ENCODE data around the gene GAPVD1. TPM values are rescaled to one million over a fixed set of nuclear protein-coding genes. Genes with fewer than 3 reads are reported as not detected.

GAPVD1 gene
- total RNA-seq, 2 experiments from 2014 or later = 47.7 to 49.6 TPM

- Mint-ChIP-seq H3K36me3 (ENCODE audit: low read depth) (no peaks in the 10 kb centered on the region), H3K4me1 (peaks cover 14% of the 10 kb centered on the region), H3K27ac (no peak overlapping the region), H3K4me3 (peak overlapping the region; percentile 41), H3K9me3 (no peaks in the 10 kb centered on the region), H3K27me3 (peaks cover 15% of the 10 kb centered on the region)
- CTCF ChIA-PET = interaction anchor here (0.5 to 2.0 kb wide), 45 partner anchors 9 to 1083 kb away, joined by 3 to 11 read pairs (median 4); partner anchors contain the start of gene MAPKAP1
- POLR2A ChIA-PET = interaction anchor here (1.1 kb wide), 1 partner anchor 1083 kb away, joined by 3 read pairs; no protein-coding TSS in a partner anchor
- DNase-seq = peak; percentile 76
These were observed 146.6 kb downstream of the GAPVD1 start for GRCh38 chr9:125407974-125408900.

- ChIA-PET CTCF (no interaction called here), POLR2A (no interaction called here)
- peaks cover 14% of the 10 kb centered on the region for H3K4me1 Mint-ChIP-seq
- no peak overlapping the region for H3K27ac Mint-ChIP-seq
- no peak for DNase-seq
- no peaks in the 10 kb centered on the region for H3K9me3 Mint-ChIP-seq
- peak overlapping the region; percentile 41 for H3K4me3 Mint-ChIP-seq
- H3K27me3 Mint-ChIP-seq = peaks cover 15% of the 10 kb centered on the region
- H3K36me3 Mint-ChIP-seq (ENCODE audit: low read depth) = no peaks in the 10 kb centered on the region
These were observed 147.6 kb downstream of the GAPVD1 start for GRCh38 chr9:125409217-125409636.

- H3K4me3 Mint-ChIP-seq = peak overlapping the region; percentile 18
- ChIA-PET CTCF (no interaction called here), POLR2A (no interaction called here)
- no peaks in the 10 kb centered on the region for H3K9me3 Mint-ChIP-seq
- H3K4me1 Mint-ChIP-seq = peaks cover 14% of the 10 kb centered on the region
- DNase-seq = peak; percentile 34
- peaks cover 15% of the 10 kb centered on the region for H3K27me3 Mint-ChIP-seq
- no peaks in the 10 kb centered on the region for H3K36me3 Mint-ChIP-seq (ENCODE audit: low read depth)
- H3K27ac Mint-ChIP-seq = no peak overlapping the region
These were observed 148.3 kb downstream of the GAPVD1 start for GRCh38 chr9:125409637-125410521.

GRCh38 chr9:125410522-125410894, 148.9 kb downstream of the GAPVD1 start:
- Mint-ChIP-seq H3K36me3 (ENCODE audit: low read depth) (no peaks in the 10 kb centered on the region), H3K9me3 (no peaks in the 10 kb centered on the region), H3K27ac (no peak overlapping the region), H3K4me1 (peaks cover 14% of the 10 kb centered on the region), H3K27me3 (peaks cover 15% of the 10 kb centered on the region), H3K4me3 (no peak overlapping the region)
- no peak for DNase-seq
- ChIA-PET CTCF (no interaction called here), POLR2A (no interaction called here)

- Mint-ChIP-seq H3K4me1 (peaks cover 14% of the 10 kb centered on the region), H3K4me3 (no peak overlapping the region), H3K36me3 (ENCODE audit: low read depth) (no peaks in the 10 kb centered on the region), H3K9me3 (no peaks in the 10 kb centered on the region), H3K27ac (no peak overlapping the region), H3K27me3 (peaks cover 15% of the 10 kb centered on the region)
- no peak for DNase-seq
- ChIA-PET POLR2A (no interaction called here), CTCF (interaction anchor here (0.5 to 0.6 kb wide), 2 partner anchors 161 to 476 kb away, joined by 4 read pairs; no protein-coding TSS in a partner anchor)
These were observed 149.6 kb downstream of the GAPVD1 start for GRCh38 chr9:125411171-125411756.

GRCh38 chr9:125412166-125412565, 150.5 kb downstream of the GAPVD1 start:
- H3K36me3 Mint-ChIP-seq (ENCODE audit: low read depth) = no peaks in the 10 kb centered on the region
- H3K27me3 Mint-ChIP-seq = peaks cover 15% of the 10 kb centered on the region
- no peak for DNase-seq
- ChIA-PET POLR2A (no interaction called here), CTCF (interaction anchor here (0.5 kb wide), 1 partner anchor 477 kb away, joined by 4 read pairs; no protein-coding TSS in a partner anchor)
- H3K9me3 Mint-ChIP-seq = no peaks in the 10 kb centered on the region
- no peak overlapping the region for H3K27ac Mint-ChIP-seq
- H3K4me1 Mint-ChIP-seq = peaks cover 14% of the 10 kb centered on the region
- H3K4me3 Mint-ChIP-seq = no peak overlapping the region

GRCh38 chr9:125413579-125413978, 152.0 kb downstream of the GAPVD1 start:
- CTCF ChIA-PET = interaction anchor here (0.7 kb wide), 1 partner anchor 14 kb away, joined by 3 read pairs; no protein-coding TSS in a partner anchor
- POLR2A ChIA-PET = interaction anchor here (0.5 kb wide), 1 partner anchor 412 kb away, joined by 3 read pairs; no protein-coding TSS in a partner anchor

GRCh38 chr9:125415583-125416460, 154.2 kb downstream of the GAPVD1 start:
- Mint-ChIP-seq H3K27me3 (peaks cover 2% of the 10 kb centered on the region), H3K4me1 (no peaks in the 10 kb centered on the region), H3K27ac (no peak overlapping the region), H3K4me3 (no peak overlapping the region), H3K9me3 (no peaks in the 10 kb centered on the region), H3K36me3 (ENCODE audit: low read depth) (no peaks in the 10 kb centered on the region)
- DNase-seq = no peak
- POLR2A ChIA-PET = no interaction called here
- CTCF ChIA-PET = no interaction called here

More at GRCh38 chr9:125413579-125413978, 152.0 kb downstream of the GAPVD1 start:
- Mint-ChIP-seq H3K4me1 (peaks cover 9% of the 10 kb centered on the region), H3K9me3 (no peaks in the 10 kb centered on the region), H3K4me3 (no peak overlapping the region), H3K27ac (no peak overlapping the region), H3K36me3 (ENCODE audit: low read depth) (no peaks in the 10 kb centered on the region), H3K27me3 (peaks cover 11% of the 10 kb centered on the region)
- DNase-seq = no peak

GRCh38 chr9:125416517-125416916, 154.9 kb downstream of the GAPVD1 start:
- POLR2A ChIA-PET = no interaction called here
- no peak overlapping the region for H3K4me3 Mint-ChIP-seq
- no peaks in the 10 kb centered on the region for H3K9me3 Mint-ChIP-seq
- CTCF ChIA-PET = no interaction called here
- H3K27me3 Mint-ChIP-seq = peaks cover 2% of the 10 kb centered on the region
- H3K36me3 Mint-ChIP-seq (ENCODE audit: low read depth) = no peaks in the 10 kb centered on the region
- no peaks in the 10 kb centered on the region for H3K4me1 Mint-ChIP-seq
- no peak overlapping the region for H3K27ac Mint-ChIP-seq
- DNase-seq = no peak

Other genes with a start within 250 kb of the GAPVD1 start
- gene SCAI, start 118.3 kb upstream of the GAPVD1 start, total RNA-seq = 1 to 10 TPM; 7.9 to 8.5 TPM
- gene PPP6C, start 72.0 kb upstream of the GAPVD1 start, total RNA-seq = 10 to 100 TPM; 56.4 to 57.6 TPM
- gene RABEPK, start 61.3 kb upstream of the GAPVD1 start, total RNA-seq = 10 to 100 TPM; 11.8 to 12.1 TPM
- gene HSPA5, start 20.5 kb upstream of the GAPVD1 start, total RNA-seq = 100 to 1,000 TPM; 155 to 156 TPM

Data from activated CD4-positive, alpha-beta memory T cell treated with anti-CD3 and anti-CD28 coated beads, Interleukin-2, amount 10 ng/mL, durations not matched to agents 7 days and 5 days (primary cell).